Activated B cell treated with CpG ODN at 0.5 μM for 24 hours (primary cell): Measurements from ENCODE around the gene GPR143. TPM values are rescaled to one million over a fixed set of nuclear protein-coding genes. Genes with fewer than 3 reads are reported as not detected.

ENCODE experiments used
- ATAC-seq: fragments of 200-7000 bp; cut with Tn5 transposase; one replicate; pipeline ENCODE4 v1.10.0; 2021; ENCODE audit warnings: low read depth, mild to moderate bottlenecking, moderate library complexity
- CTCF ChIA-PET: fragments of 350-600 bp; sonication (Branson Sonifier 250); formaldehyde crosslinking; loops from one replicate; lab custom pipeline; 2021; ENCODE audit warnings: antibody characterized with exemption; lab: Charles Lee
- POLR2A ChIA-PET: fragments of 350-600 bp; sonication (Branson Sonifier 250); formaldehyde crosslinking; loops from one replicate; lab custom pipeline; 2021; ENCODE audit warnings: antibody characterized with exemption; lab: Charles Lee
- DNase-seq: peaks from one replicate; pipeline ENCODE4 v3.0.0; 2022
- H3K27ac Mint-ChIP-seq: one replicate; pipeline ENCODE4 v1.8.0; 2020; ENCODE audit warnings: mixed read lengths
- H3K27me3 Mint-ChIP-seq: one replicate; pipeline ENCODE4 v1.8.0; 2021; ENCODE audit warnings: mixed read lengths
- H3K36me3 Mint-ChIP-seq: one replicate; pipeline ENCODE4 v1.8.0; 2021; ENCODE audit warnings: low read depth, mixed read lengths
- H3K4me1 Mint-ChIP-seq: one replicate; pipeline ENCODE4 v1.8.0; 2021; ENCODE audit warnings: mixed read lengths
- H3K4me3 Mint-ChIP-seq: one replicate; pipeline ENCODE4 v1.8.0; 2020; ENCODE audit warnings: mild to moderate bottlenecking, mixed read lengths
- H3K9me3 Mint-ChIP-seq: one replicate; pipeline ENCODE4 v1.8.0; 2020; ENCODE audit warnings: mixed read lengths
- intact Hi-C: fragments of 100-400 bp; cut with micrococcal nuclease; formaldehyde crosslinking; loops from one replicate; pipeline ENCODE4 v1.15.1; 2024
- total RNA-seq: library from RNA; stranded (reverse); gene quantifications from 2 replicates; pipeline ENCODE4 v1.2.3, GENCODE V29; 2022
- TF ChIP-seq, protein P1 (sequence below): fragments of 200-600 bp; IDR thresholded peaks from one replicate; pipeline ENCODE4 v1.8.0; 2022; ENCODE audit warnings: antibody characterized with exemption, mild to moderate bottlenecking

Gene GPR143
- total RNA-seq, 1 donor from 2014 or later, result not detected

- CTCF ChIA-PET, result no interaction called here
- Mint-ChIP-seq H3K9me3 (no peaks in the 10 kb centered on the region), H3K36me3 (no peaks in the 10 kb centered on the region), H3K4me1 (no peaks in the 10 kb centered on the region), H3K27ac (no peak overlapping the region), H3K4me3 (no peak overlapping the region), H3K27me3 (peaks cover 4% of the 10 kb centered on the region)
- no peak for ATAC-seq
- TF ChIP-seq, protein P1, sequence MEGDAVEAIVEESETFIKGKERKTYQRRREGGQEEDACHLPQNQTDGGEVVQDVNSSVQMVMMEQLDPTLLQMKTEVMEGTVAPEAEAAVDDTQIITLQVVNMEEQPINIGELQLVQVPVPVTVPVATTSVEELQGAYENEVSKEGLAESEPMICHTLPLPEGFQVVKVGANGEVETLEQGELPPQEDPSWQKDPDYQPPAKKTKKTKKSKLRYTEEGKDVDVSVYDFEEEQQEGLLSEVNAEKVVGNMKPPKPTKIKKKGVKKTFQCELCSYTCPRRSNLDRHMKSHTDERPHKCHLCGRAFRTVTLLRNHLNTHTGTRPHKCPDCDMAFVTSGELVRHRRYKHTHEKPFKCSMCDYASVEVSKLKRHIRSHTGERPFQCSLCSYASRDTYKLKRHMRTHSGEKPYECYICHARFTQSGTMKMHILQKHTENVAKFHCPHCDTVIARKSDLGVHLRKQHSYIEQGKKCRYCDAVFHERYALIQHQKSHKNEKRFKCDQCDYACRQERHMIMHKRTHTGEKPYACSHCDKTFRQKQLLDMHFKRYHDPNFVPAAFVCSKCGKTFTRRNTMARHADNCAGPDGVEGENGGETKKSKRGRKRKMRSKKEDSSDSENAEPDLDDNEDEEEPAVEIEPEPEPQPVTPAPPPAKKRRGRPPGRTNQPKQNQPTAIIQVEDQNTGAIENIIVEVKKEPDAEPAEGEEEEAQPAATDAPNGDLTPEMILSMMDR, result no peak
- no peak for DNase-seq
- POLR2A ChIA-PET, result no interaction called here
- intact Hi-C loops, result no loop called here
These were observed 1.7 kb upstream of the GPR143 start for GRCh38 chrX:9767375-9767774.

DNA sequence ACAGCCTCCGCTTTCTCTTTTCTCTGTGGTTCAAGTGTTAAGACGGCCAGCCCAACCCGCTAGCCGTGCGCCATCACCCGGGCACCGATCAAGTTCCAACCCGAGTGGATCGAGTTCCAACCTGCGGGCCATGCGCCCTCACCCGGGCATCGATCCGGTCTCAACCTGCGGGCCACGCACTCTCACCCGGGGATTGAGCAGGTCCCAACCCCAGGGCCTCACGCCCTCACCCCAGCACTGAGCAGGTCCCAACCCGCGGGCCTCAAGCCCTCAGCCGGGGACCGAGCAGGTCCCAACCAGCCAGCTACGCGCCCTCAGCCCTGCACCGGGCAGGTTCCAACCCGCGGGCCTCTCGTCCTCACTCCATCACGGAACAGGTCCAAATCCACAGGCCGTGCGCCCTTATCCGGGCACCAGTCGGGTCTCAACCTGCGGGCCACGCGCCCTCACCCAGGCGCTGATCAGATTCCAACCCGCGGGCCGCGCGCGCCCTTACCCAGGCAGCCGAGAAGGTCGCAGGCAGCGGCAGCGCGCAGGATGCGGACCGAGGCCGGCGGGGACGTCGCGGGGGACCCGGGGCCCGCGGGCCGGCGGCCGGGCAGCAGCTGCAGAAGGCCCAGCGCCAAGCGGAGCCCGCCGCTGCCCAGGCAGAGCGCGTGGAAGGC, 443 bp downstream of the GPR143 start:
- CTCF ChIA-PET, result no interaction called here
- Mint-ChIP-seq H3K4me3 (no peak overlapping the region), H3K27me3 (peaks cover 4% of the 10 kb centered on the region), H3K4me1 (no peaks in the 10 kb centered on the region), H3K9me3 (no peaks in the 10 kb centered on the region), H3K27ac (no peak overlapping the region), H3K36me3 (no peaks in the 10 kb centered on the region)
- POLR2A ChIA-PET, result no interaction called here
- ATAC-seq (no peak), DNase-seq (no peak)
- TF ChIP-seq, protein P1, result no peak
- intact Hi-C loops, result no loop called here

GRCh38 chrX:9759337-9759736, 6.3 kb downstream of the GPR143 start:
- Mint-ChIP-seq H3K27ac (no peak overlapping the region), H3K4me1 (no peaks in the 10 kb centered on the region), H3K36me3 (no peaks in the 10 kb centered on the region), H3K9me3 (no peaks in the 10 kb centered on the region), H3K4me3 (no peak overlapping the region), H3K27me3 (peaks cover 7% of the 10 kb centered on the region)
- TF ChIP-seq, protein P1, result no peak
- POLR2A ChIA-PET, result no interaction called here
- CTCF ChIA-PET, result no interaction called here
- DNase-seq (no peak), ATAC-seq (no peak)
- intact Hi-C loops, result no loop called here

DNA sequence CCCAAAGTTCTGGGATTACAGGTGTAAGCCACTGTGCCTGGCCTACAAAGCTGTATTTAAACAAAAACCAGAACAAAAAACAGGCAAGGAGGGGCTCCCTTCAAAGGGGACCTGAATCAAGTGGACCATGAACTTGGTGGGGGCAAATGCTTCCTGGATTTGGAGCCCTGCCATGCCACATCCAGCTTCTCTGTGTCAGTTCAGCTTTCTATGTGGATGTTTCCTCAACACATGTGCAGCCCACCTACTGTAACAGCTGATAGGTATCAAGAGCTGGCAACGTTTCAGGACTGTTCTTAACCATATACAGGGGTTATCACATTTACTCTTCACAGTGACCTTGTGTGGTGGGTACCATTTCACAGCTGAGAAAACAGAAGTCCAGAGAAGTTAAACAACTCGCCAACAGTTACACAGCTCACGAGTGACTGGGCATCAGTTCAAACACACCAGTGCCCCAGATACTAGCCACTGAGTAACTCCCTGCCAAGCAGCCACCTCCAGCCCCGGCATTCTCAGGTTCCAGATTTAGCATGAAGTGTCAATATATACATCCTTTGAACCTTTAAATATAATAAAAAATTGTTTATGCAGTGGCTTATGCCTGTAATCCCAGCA, 7.5 kb downstream of the GPR143 start:
- ATAC-seq (no peak), DNase-seq (no peak)
- H3K27ac Mint-ChIP-seq, result no peak overlapping the region

GRCh38 chrX:9757366-9757765, 8.3 kb downstream of the GPR143 start:
- no peaks in the 10 kb centered on the region for H3K9me3 Mint-ChIP-seq
- TF ChIP-seq, protein P1, result no peak
- DNase-seq (no peak), ATAC-seq (no peak)
- no peak overlapping the region for H3K4me3 Mint-ChIP-seq
- no peak overlapping the region for H3K27ac Mint-ChIP-seq
- ChIA-PET POLR2A (no interaction called here), CTCF (no interaction called here)
- intact Hi-C loops, result no loop called here
- no peaks in the 10 kb centered on the region for H3K36me3 Mint-ChIP-seq
- H3K27me3 Mint-ChIP-seq, result peaks cover 3% of the 10 kb centered on the region
- no peaks in the 10 kb centered on the region for H3K4me1 Mint-ChIP-seq

More for the DNA sequence above, 7.5 kb downstream of the GPR143 start:
- H3K27me3 Mint-ChIP-seq, result peaks cover 3% of the 10 kb centered on the region
- TF ChIP-seq, protein P1, result no peak
- POLR2A ChIA-PET, result no interaction called here
- H3K9me3 Mint-ChIP-seq, result no peaks in the 10 kb centered on the region
- no peaks in the 10 kb centered on the region for H3K4me1 Mint-ChIP-seq
- CTCF ChIA-PET, result no interaction called here
- intact Hi-C loops, result no loop called here
- H3K4me3 Mint-ChIP-seq, result no peak overlapping the region
- H3K36me3 Mint-ChIP-seq, result no peaks in the 10 kb centered on the region
